Stimulated activated CD4-positive, alpha-beta T cell treated with anti-CD3 and anti-CD28 coated beads, Interleukin-1b, Interleukin-23, amount 100 ng/mL, for 4 hours (primary cell): ENCODE results near the gene MYCL.
"Not testable (repeated sequence)": the region's sequence is repeated elsewhere in the genome, so short reads cannot be mapped to it uniquely, and the experiment has no call there.

Experiments
- DNase-seq, 2 donors: peaks; one replicate each; pipeline ENCODE4 v3.0.0-alpha.2; 2020; ENCODE audit warnings: low read depth in 2 of 2

The MYCL gene

GRCh38 chr1:39892601-39893595 lies 8.8 kb downstream of the MYCL start:
- no peak for DNase-seq

- DNase-seq = no peak
These were observed 10.8 kb downstream of the MYCL start for GRCh38 chr1:39890880-39891279.

GRCh38 chr1:39890273-39890672 lies 11.4 kb downstream of the MYCL start:
- no peak for DNase-seq

GRCh38 chr1:39886757-39887231 lies 14.9 kb downstream of the MYCL start:
- no peak for DNase-seq

GRCh38 chr1:39885516-39885915 lies 16.2 kb downstream of the MYCL start:
- DNase-seq = no peak

- DNase-seq = no peak
These were observed 19.6 kb downstream of the MYCL start for GRCh38 chr1:39882152-39882551.

GRCh38 chr1:39877980-39878956 lies 23.4 kb downstream of the MYCL start:
- no peak for DNase-seq

- no peak for DNase-seq
These were observed 24.4 kb downstream of the MYCL start for GRCh38 chr1:39877231-39877778.

GRCh38 chr1:39876144-39876543 lies 25.6 kb downstream of the MYCL start:
- DNase-seq = no peak

GRCh38 chr1:39872698-39873097 lies 29.0 kb downstream of the MYCL start:
- no peak for DNase-seq

- no peak for DNase-seq
These were observed 29.9 kb downstream of the MYCL start for GRCh38 chr1:39871796-39872195.

- not testable (repeated sequence) for DNase-seq
These were observed 30.7 kb downstream of the MYCL start for GRCh38 chr1:39871043-39871442.

- not testable (repeated sequence) for DNase-seq
These were observed 32.1 kb downstream of the MYCL start for GRCh38 chr1:39869538-39870112.

GRCh38 chr1:39866767-39867166 lies 35.0 kb downstream of the MYCL start:
- DNase-seq = no peak

GRCh38 chr1:39865762-39866161 lies 36.0 kb downstream of the MYCL start:
- no peak for DNase-seq

- no peak for DNase-seq
These were observed 38.5 kb downstream of the MYCL start for GRCh38 chr1:39863177-39863576.

GRCh38 chr1:39861003-39861402 lies 40.7 kb downstream of the MYCL start:
- DNase-seq = no peak

GRCh38 chr1:39859859-39860812 lies 41.6 kb downstream of the MYCL start:
- no peak for DNase-seq

- DNase-seq = no peak
These were observed 43.4 kb downstream of the MYCL start for GRCh38 chr1:39858315-39858714.

- DNase-seq = no peak
These were observed 44.4 kb downstream of the MYCL start for GRCh38 chr1:39857126-39857878.
